GM12892 (cell line): ENCODE results near the gene TNS3.

ENCODE experiments used
- POLR2A ChIP-seq: IDR thresholded peaks from 2 replicates; pipeline ENCODE4 v1.6.1; 2011; ENCODE audit warnings: low read depth, low read length, control low read depth
- POLR2AphosphoS5 ChIP-seq: IDR thresholded peaks from 2 replicates; pipeline ENCODE4 v1.6.1; 2011; ENCODE audit warnings: low read depth, low read length, control low read depth
- TAF1 ChIP-seq: IDR thresholded peaks from 2 replicates; pipeline ENCODE4 v1.6.1; 2011; ENCODE audit warnings: low read depth, mild to moderate bottlenecking, control low read depth, low read length, borderline replicate concordance

DNA sequence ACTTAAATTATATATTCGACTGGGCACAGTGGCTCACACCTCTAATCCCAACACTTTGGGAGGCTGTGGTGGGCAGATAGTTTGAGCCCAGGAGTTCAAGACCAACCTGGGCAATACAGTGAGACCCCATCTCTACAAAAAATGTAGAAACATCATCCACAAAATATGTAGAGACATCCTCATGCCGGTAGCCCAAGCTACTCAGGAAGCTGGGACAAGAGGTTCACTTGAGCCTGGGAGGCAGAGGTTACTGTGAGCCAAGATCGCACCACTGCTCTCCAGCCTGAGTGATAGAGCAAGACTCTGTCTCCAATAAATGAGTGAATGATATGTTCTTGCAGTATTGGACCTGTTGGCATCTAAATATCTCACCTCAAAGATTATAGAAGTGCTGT is 22.6 kb upstream of the TNS3 start:
- TF ChIP-seq POLR2AphosphoS5 (no peak), POLR2A (no peak), TAF1 (no peak)
